ENCODE data around the gene GNG12.

The GNG12 gene

GRCh38 chr1:67787746-67788145 lies 45.5 kb downstream of the GNG12 start:
- no peak for DNase-seq (ENCODE audit: low read depth in 2 of 3, low spot score in 2 of 3)

GRCh38 chr1:67785847-67786753 lies 47.2 kb downstream of the GNG12 start:
- no peak for DNase-seq (ENCODE audit: low read depth in 2 of 3, low spot score in 2 of 3)

- no peak for DNase-seq (ENCODE audit: low read depth in 2 of 3, low spot score in 2 of 3)
These were observed 48.6 kb downstream of the GNG12 start for GRCh38 chr1:67784545-67785186.

GRCh38 chr1:67780637-67781036 lies 52.6 kb downstream of the GNG12 start:
- no peak for DNase-seq (ENCODE audit: low read depth in 2 of 3, low spot score in 2 of 3)

- DNase-seq (ENCODE audit: low read depth in 2 of 3, low spot score in 2 of 3), result no peak
These were observed 55.8 kb downstream of the GNG12 start for GRCh38 chr1:67777440-67777839.

- no peak for DNase-seq (ENCODE audit: low read depth in 2 of 3, low spot score in 2 of 3)
These were observed 56.3 kb downstream of the GNG12 start for GRCh38 chr1:67777016-67777415.

GRCh38 chr1:67773462-67773861 lies 59.8 kb downstream of the GNG12 start:
- no peak for DNase-seq (ENCODE audit: low read depth in 2 of 3, low spot score in 2 of 3)

GRCh38 chr1:67771749-67772148 lies 61.5 kb downstream of the GNG12 start:
- DNase-seq (ENCODE audit: low read depth in 2 of 3, low spot score in 2 of 3), result no peak

GRCh38 chr1:67771152-67771551 lies 62.1 kb downstream of the GNG12 start:
- no peak for DNase-seq (ENCODE audit: low read depth in 2 of 3, low spot score in 2 of 3)

GRCh38 chr1:67769633-67770256 lies 63.5 kb downstream of the GNG12 start:
- DNase-seq (ENCODE audit: low read depth in 2 of 3, low spot score in 2 of 3), result no peak

- DNase-seq (ENCODE audit: low read depth in 2 of 3, low spot score in 2 of 3), result no peak
These were observed 64.8 kb downstream of the GNG12 start for GRCh38 chr1:67768480-67768879.

GRCh38 chr1:67767103-67767782 lies 66.0 kb downstream of the GNG12 start:
- no peak for DNase-seq (ENCODE audit: low read depth in 2 of 3, low spot score in 2 of 3)

- DNase-seq (ENCODE audit: low read depth in 2 of 3, low spot score in 2 of 3), result peak in 1 of 3 experiments; percentile 33
These were observed 66.9 kb downstream of the GNG12 start for GRCh38 chr1:67766141-67766978.

- no peak for DNase-seq (ENCODE audit: low read depth in 2 of 3, low spot score in 2 of 3)
These were observed 68.6 kb downstream of the GNG12 start for GRCh38 chr1:67764633-67765032.

GRCh38 chr1:67761730-67762129 lies 71.5 kb downstream of the GNG12 start:
- no peak for DNase-seq (ENCODE audit: low read depth in 2 of 3, low spot score in 2 of 3)

GRCh38 chr1:67761091-67761490 lies 72.2 kb downstream of the GNG12 start:
- DNase-seq (ENCODE audit: low read depth in 2 of 3, low spot score in 2 of 3), result no peak

- peak in 1 of 3 experiments; percentile 9 for DNase-seq (ENCODE audit: low read depth in 2 of 3, low spot score in 2 of 3)
These were observed 73.0 kb downstream of the GNG12 start for GRCh38 chr1:67760030-67760821.

GRCh38 chr1:67759692-67760029 lies 73.6 kb downstream of the GNG12 start:
- no peak for DNase-seq (ENCODE audit: low read depth in 2 of 3, low spot score in 2 of 3)

- DNase-seq (ENCODE audit: low read depth in 2 of 3, low spot score in 2 of 3), result no peak
These were observed 74.2 kb downstream of the GNG12 start for GRCh38 chr1:67759066-67759465.

- DNase-seq (ENCODE audit: low read depth in 2 of 3, low spot score in 2 of 3), result no peak
These were observed 77.6 kb downstream of the GNG12 start for GRCh38 chr1:67755619-67756018.
